Colonic mucosa (tissue), 4 donors: ENCODE data around the gene SEC31A. TPM values are rescaled to one million over a fixed set of nuclear protein-coding genes. Genes with fewer than 3 reads are reported as not detected.

Source experiments
- DNase-seq: peaks from one replicate; pipeline ENCODE4 v3.0.0-alpha.2; 2020
- H3K27ac ChIP-seq: fragments of 200-600 bp; one replicate; pipeline ENCODE4 v1.8.0; 2021
- H3K27me3 ChIP-seq: fragments of 200-600 bp; one replicate; pipeline ENCODE4 v1.8.0; 2021
- H3K36me3 ChIP-seq: fragments of 200-600 bp; one replicate; pipeline ENCODE4 v1.8.0; 2021
- H3K4me1 ChIP-seq: fragments of 200-600 bp; one replicate; pipeline ENCODE4 v1.8.0; 2021; ENCODE audit warnings: mild to moderate bottlenecking
- H3K4me3 ChIP-seq: fragments of 200-600 bp; one replicate; pipeline ENCODE4 v1.8.0; 2021
- H3K9ac ChIP-seq, 2 donors: one replicate each; pipeline ENCODE4 v1.7.0; 2013; ENCODE audit warnings: control low read depth in 2 of 2, low read depth in 2 of 2, low read length in 2 of 2
- H3K9me3 ChIP-seq: fragments of 200-600 bp; one replicate; pipeline ENCODE4 v1.8.0; 2021
- intact Hi-C: fragments of 100-400 bp; cut with DNase I; formaldehyde crosslinking; loops from one replicate; pipeline ENCODE4 v1.14.1; 2022
- total RNA-seq, 2 donors: library from RNA; stranded (reverse); fragmentation: NEBNext Ultra II Directional in 1 of 2; extraction: Animal tissue kit (Norgen Biotek cat#: 25700) in 1 of 2; gene quantifications; one replicate each; pipeline ENCODE4 v1.2.1, GENCODE V29; 2021
- TF ChIP-seq, protein P1 (sequence below): fragments of 200-600 bp; IDR thresholded peaks from one replicate; pipeline ENCODE4 v1.8.0; 2022; ENCODE audit warnings: antibody characterized with exemption, mild to moderate bottlenecking
- donor health status: healthy.
- donor health status: DM: no; HTN: no; CAD: no.
- donor health status: DM: no; HTN: no; CAD: no.

The SEC31A gene
- total RNA-seq, 2 donors from 2014 or later: 158 to 188 TPM

DNA sequence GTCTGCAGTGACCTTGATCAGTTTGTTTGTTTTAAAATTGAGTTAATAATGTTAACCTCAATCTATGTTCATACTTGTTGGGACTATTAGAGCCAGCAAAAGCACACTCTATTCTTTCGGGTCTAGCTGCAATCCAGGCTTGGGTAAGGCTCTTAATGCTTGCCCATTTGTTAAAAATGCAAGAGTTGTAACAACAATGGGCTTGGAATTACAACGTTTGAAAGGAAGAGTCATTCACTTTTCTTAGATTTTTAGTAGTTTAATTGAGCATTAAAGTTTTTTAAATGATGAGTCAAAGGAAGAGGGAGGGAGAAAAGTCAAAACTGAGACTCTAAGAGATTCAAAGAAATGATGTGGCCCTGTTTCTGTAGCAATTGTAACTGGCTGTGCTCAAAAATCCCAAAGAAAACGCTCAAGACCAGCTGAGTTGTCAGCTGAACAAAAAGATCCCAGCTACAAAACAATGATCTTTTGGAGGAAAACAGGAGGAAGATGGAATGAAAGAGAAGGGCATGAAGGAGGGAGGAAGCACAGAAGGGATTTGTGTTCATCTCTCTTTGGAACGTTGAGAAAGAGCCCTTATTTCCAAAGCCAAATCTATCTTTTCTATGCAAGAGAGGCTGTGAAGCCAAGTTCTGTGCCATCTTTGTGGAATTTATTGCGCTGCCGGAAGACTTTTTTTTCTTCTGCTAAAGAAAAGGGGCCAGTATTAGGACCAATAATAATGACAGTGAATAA is 97.9 kb downstream of the SEC31A start:
- no peaks in the 10 kb centered on the region for H3K9me3 ChIP-seq
- no peaks in the 10 kb centered on the region for H3K27me3 ChIP-seq
- no peaks in the 10 kb centered on the region for H3K36me3 ChIP-seq
- no peak overlapping the region for H3K4me3 ChIP-seq
- TF ChIP-seq, protein P1, sequence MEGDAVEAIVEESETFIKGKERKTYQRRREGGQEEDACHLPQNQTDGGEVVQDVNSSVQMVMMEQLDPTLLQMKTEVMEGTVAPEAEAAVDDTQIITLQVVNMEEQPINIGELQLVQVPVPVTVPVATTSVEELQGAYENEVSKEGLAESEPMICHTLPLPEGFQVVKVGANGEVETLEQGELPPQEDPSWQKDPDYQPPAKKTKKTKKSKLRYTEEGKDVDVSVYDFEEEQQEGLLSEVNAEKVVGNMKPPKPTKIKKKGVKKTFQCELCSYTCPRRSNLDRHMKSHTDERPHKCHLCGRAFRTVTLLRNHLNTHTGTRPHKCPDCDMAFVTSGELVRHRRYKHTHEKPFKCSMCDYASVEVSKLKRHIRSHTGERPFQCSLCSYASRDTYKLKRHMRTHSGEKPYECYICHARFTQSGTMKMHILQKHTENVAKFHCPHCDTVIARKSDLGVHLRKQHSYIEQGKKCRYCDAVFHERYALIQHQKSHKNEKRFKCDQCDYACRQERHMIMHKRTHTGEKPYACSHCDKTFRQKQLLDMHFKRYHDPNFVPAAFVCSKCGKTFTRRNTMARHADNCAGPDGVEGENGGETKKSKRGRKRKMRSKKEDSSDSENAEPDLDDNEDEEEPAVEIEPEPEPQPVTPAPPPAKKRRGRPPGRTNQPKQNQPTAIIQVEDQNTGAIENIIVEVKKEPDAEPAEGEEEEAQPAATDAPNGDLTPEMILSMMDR: no peak
- no peaks in the 10 kb centered on the region for H3K4me1 ChIP-seq
- no peak overlapping the region for H3K27ac ChIP-seq
- no peak overlapping the region for H3K9ac ChIP-seq
- intact Hi-C loops: no loop called here
- DNase-seq: no peak

DNA sequence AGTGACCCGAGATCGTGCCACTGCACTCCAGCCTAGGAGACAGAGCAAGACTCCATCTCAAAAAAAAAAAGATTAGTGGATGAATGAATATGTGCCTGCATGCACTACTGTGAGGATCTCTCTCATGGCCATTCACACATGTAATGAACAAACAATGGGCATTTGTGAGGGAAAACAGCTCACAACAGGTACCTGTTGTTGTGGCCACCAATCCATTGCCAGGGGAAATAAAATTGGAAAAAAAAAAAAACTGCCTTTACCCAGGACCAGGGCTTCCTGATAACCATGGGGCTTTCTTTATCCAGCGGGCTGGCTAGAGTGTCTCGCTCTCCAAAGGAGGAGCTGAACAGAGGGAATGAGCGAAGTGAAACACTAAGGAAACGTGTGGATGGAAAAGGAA is 99.8 kb downstream of the SEC31A start:
- no peaks in the 10 kb centered on the region for H3K36me3 ChIP-seq
- no peak for DNase-seq
- H3K9ac ChIP-seq: no peak overlapping the region
- H3K9me3 ChIP-seq: no peaks in the 10 kb centered on the region
- no peak overlapping the region for H3K4me3 ChIP-seq
- intact Hi-C loops: no loop called here
- TF ChIP-seq, protein P1: no peak
- H3K4me1 ChIP-seq: no peaks in the 10 kb centered on the region
- no peak overlapping the region for H3K27ac ChIP-seq
- no peaks in the 10 kb centered on the region for H3K27me3 ChIP-seq

DNA sequence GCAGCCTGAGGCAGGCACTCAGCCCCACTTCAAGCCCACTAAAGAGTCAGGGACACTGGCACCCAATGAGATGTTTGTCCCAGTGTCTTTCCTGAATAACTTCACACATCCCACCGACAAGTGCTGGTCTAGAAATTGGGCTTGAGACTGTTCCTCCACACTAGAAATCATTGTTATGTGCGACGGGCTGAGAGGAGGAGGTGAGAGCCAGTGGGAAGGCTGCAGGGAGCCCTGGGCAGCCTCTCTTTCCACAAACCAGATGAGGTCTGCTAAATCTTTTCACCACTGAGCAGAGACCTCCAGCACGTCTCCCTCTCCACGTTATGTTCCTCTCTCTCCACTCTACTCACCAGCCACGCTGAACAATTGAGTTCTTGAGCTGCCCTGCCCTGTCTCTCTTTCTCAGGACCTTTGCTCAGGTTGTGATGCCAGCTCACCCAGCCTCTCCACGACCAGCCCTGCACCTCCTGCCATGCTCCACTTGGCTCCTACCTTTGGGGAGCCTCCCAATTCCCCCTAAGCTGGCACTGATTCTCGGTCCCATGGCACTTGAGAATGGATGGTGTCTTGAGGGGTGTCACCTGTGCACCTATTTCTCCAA is 100.8 kb downstream of the SEC31A start:
- Histone ChIP-seq H3K4me3 (no peak overlapping the region), H3K27ac (no peak overlapping the region), H3K4me1 (no peaks in the 10 kb centered on the region), H3K27me3 (no peaks in the 10 kb centered on the region), H3K9me3 (no peaks in the 10 kb centered on the region), H3K9ac (no peak overlapping the region), H3K36me3 (no peaks in the 10 kb centered on the region)
- TF ChIP-seq, protein P1: no peak
- no peak for DNase-seq
- intact Hi-C loops: no loop called here

DNA sequence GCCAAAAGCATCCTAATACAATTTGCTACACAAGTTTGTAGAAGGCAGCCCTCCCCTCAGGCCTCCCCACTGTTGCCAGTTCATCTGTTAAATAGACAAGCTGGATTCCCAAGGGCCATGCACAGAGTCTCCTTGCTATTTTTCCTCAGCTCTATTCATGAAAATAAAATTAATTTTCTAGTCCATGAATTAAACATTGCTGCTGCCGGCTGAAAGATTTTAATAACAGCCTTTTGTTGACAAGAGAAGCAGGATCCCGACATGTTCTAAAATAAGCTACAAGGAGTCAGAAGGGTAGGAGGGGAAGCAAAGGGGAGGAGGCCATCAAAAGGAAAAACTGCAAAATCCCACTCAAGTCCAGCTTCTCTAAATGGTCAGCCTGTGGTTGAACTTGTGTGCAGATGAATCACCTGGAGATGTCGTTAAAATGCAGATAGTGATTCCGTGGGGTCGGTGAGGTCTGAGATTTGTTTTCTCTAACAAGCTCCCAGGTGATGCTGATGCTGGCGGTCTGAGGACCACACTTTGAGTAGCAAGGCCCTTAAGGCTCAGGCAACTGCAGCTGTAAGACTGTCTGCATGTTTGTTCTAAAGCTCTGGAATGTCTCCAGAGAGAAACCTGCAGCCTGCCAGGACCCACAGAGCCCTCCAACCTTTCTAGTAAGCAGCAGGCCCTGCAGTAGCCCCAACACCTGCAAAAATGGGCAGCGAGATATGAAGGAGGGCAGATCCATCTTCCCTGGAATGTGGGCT is 101.8 kb downstream of the SEC31A start:
- intact Hi-C loops: no loop called here
- no peak overlapping the region for H3K27ac ChIP-seq
- H3K4me1 ChIP-seq: no peaks in the 10 kb centered on the region
- no peaks in the 10 kb centered on the region for H3K9me3 ChIP-seq
- no peak overlapping the region for H3K9ac ChIP-seq
- DNase-seq: no peak
- H3K27me3 ChIP-seq: no peaks in the 10 kb centered on the region
- no peaks in the 10 kb centered on the region for H3K36me3 ChIP-seq
- H3K4me3 ChIP-seq: no peak overlapping the region
- TF ChIP-seq, protein P1: no peak

DNA sequence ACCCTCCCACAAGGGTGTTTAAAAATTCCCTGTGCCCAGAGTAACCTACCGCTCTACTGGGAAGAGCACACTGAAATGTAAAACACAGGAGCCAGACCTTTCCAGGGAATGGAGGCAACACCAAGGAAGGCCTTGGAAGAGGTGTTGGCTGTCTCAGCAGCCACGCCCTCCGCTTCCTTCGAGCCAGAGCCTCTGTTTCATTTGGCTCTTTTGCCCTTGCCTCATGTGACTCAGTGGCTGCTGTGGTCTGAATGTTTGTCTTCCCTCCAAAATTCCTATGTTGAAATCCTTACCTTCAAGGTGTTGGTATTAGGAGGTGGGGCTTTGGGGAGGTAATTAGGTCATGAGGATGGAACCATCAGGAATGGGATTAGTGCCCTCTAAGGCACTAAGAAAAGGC is 103.6 kb downstream of the SEC31A start:
- TF ChIP-seq, protein P1: no peak
- Histone ChIP-seq H3K27me3 (no peaks in the 10 kb centered on the region), H3K36me3 (no peaks in the 10 kb centered on the region), H3K9ac (no peak overlapping the region), H3K9me3 (no peaks in the 10 kb centered on the region), H3K4me1 (no peaks in the 10 kb centered on the region), H3K4me3 (no peak overlapping the region), H3K27ac (no peak overlapping the region)
- DNase-seq: no peak
- intact Hi-C loops: no loop called here
